NCI-H2227 treated with DMSO at 0.1 percent for 48 hours (cell line): Measurements from ENCODE around the gene ESPNL.
"Not testable (repeated sequence)": the region's sequence is repeated elsewhere in the genome, so short reads cannot be mapped to it uniquely, and the experiment has no call there.

Source experiments
- DNase-seq: peaks from one replicate; lab custom pipeline; 2025; lab: John Stamatoyannopoulos, UW

The ESPNL gene

DNA sequence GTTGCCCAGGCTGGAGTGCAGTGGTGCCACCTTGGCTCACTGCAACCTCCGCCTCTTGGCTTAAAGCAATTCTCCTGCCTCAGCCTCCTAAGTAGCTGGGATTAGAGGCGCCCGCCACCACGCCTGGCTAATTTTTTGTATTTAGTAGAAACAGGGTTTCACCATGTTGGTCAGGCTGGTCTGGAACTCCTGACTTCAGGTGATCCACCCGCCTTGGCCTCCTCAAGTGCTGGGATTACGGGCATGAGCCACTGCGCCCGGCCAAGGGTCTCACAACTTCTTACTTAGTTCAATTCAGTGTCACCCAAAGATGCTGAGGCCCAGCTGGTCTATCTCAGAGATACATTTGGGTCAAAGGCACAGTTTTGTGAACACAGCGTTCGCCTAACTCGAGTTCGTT lies 15.6 kb downstream of the ESPNL start:
- DNase-seq = not testable (repeated sequence)

DNA sequence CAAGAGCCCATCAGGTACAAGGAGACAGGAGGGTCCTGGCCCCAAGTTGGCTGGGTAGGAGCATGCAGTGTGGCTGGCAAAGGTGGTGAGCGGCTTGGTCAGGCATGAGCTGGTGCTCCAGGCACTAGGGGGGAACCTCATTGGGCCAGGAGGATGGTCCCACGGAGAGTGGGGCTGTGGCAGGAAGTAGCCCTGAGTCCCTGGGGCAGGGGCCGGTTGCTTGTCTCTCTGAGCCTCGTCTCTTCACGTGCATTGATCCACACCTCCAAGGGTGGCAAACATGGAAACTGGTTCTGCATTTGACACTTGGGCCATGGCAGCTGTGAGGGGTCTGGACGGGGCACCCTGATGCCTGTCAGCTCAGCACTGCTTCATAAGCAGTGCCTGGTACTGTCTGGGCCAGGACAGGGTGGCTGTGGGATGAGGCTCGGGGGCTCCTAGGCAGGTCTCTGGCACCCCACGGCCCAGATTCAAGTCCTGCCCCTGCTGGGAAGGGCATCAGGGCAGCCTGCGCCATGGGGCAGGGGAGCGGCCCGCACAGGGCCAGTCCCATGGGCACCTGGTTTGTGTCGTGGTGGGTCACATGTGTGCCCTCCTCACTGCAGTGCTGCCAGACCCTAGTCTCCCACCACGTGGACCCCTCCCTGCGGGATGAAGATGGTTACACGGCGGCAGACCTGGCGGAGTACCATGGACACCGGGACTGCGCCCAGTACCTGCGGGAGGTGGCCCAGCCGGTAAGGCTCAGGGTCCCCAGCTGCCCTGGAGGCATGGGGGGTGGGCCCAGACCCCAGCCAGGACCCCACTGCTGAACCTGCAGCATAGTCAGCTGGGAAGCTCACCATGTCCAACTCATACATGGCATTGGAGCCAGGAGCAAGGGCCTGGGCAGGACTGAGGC lies 16.4 kb downstream of the ESPNL start:
- no peak for DNase-seq

DNA sequence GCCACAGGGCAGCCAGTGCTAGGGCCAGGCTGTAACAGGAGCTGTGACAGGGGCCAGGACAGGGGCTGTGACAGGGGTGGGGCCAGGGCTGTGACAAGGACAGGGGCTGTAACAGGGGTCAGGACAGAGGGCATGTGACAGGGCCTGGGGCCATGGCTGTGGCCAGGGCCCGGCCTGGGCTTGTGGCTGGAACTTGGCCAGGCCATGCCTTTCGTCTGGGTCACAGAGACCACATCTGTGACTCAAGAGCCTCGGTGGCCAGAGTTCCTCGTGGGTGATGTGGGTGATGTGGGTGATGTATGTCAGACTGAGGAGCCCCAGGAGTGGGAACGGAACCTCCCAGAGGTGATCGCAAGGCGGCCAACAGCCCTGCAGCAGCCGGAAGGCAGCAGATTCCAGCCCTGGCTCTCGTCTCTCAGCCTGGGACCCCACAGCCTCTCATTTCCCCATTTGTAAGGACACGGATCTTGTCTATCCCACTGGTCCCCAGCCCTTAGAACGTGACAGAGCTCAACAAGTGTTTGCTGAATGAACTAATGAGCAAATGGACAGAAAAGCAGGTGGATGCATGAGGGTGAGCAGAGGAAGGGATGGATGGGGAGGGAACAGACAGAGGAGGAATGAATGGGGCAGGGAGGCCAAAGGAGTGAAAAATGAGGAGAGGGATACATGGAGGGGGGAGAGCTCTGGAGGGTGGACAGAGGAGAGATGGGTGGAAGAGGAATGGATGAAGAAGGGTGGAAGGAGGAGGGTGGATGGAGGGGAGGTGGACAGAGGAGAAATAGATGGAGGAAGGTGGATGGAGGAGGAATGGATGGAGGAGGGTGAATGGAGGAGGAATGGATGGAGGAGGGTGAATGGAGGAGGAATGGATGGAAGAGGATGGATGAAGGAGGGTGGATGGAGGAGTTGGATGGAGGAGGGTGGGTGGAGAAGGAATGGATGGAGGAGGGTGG lies 17.3 kb downstream of the ESPNL start:
- no peak for DNase-seq

DNA sequence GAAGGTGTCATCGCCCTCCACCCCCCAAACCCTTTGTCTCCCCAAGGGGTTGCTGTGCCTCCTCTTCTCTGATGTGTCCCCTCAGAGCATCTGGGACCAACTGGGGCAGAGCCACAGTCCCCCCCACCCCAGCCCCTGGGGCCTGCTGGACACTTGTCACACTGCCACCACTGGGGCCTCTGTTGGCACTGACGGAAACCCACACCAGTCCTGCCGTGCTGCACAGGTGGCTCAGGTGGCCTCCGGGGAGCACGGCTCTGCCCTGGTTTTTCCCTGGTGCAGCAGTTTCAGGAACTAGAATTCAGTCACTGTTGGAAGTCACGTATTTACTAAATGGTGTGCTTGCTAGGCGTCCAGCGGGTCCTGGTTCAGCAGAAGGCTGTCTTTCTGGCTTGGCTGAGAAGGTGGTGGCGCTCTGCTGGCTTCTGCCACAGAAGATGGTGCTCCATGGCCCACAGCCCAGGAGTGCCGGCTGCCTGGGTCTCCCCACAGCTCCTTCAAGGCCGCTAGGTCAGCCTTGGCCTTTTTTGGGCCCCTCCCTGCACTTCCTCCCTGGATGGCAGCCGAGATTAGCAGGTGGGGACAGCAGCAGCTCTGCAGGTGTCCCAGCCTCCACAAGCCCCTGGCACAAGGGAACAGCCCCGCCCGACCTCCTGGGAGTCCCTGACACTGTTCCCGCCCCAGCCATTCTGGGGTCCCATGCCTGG lies 19.8 kb downstream of the ESPNL start:
- DNase-seq = no peak

DNA sequence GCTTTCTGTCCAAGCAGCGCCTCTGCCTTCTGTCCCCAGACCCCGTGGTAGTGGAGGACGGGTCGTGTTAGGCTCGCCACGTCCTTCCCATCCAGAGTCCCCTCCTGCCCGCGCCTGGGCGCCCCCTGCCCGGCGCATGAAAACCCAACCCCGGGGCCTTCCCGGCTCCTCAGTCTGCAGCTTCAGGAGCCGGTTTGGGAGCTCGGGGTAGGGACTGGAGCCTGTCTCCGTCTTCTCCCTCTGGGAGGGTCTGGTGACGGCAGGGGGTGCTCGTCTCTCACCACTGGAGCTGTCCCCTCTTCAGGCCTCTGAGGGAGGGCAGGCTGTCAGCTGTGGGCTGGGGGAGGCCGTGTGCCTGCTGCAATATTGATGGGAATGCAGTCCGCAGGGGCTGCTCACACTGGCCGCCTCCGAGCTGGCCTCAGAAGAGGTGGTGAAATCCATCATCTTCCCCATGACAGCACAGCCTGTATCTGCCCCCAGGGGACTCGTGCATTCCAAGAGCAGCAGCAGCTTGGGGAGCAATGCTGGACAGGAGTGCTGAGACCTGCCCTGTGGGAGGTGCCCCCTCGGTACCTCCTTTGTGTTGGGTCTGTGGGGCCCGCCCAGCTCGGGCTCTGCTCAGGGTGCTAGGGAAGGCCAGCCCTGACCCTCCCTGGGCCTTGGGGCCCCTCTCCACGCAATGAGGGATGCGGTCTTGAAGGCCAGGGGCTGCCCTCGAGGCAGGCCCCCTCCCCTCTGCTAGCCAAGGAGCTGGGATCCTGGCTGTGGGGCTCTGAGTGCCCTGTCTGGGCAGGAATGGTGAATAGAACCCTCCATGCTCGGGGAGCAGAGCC lies 20.5 kb downstream of the ESPNL start:
- DNase-seq = no peak

DNA sequence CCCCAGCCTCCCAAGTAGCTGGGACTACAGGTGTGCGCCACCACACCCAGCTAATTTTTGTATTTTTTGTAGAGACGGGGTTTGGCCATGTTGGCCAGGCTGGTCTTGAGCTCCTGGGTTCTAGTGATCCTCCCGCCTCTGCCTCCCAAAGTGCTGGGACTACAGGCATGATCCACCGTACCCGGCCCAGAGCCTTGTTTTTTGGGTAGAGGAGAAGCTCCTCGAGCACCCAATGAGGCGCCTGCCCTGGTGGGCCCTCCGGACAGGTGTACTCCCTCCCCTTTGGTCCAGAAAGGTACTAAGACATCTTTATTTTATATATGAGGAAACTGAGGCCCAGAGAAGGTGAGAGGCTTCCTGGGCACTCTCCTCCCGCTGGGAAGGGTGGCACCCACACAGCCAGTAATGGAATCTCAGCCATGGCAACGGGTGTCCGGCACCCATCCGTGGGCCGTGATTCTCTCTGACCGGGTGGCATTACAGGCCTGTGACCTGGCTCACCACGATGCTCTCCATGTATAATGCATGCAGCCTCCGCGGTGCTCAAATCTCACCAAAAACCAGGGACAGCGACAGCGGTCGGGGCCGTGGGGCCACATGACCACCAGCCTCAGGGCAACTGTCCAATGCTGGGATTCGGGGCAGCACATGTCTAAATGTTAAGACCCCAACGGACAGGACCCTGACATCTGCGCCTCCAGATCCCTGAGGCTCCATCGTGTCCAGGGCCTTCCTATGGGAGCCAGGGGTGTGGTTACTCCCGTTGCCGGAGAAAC lies 21.6 kb downstream of the ESPNL start:
- no peak for DNase-seq

DNA sequence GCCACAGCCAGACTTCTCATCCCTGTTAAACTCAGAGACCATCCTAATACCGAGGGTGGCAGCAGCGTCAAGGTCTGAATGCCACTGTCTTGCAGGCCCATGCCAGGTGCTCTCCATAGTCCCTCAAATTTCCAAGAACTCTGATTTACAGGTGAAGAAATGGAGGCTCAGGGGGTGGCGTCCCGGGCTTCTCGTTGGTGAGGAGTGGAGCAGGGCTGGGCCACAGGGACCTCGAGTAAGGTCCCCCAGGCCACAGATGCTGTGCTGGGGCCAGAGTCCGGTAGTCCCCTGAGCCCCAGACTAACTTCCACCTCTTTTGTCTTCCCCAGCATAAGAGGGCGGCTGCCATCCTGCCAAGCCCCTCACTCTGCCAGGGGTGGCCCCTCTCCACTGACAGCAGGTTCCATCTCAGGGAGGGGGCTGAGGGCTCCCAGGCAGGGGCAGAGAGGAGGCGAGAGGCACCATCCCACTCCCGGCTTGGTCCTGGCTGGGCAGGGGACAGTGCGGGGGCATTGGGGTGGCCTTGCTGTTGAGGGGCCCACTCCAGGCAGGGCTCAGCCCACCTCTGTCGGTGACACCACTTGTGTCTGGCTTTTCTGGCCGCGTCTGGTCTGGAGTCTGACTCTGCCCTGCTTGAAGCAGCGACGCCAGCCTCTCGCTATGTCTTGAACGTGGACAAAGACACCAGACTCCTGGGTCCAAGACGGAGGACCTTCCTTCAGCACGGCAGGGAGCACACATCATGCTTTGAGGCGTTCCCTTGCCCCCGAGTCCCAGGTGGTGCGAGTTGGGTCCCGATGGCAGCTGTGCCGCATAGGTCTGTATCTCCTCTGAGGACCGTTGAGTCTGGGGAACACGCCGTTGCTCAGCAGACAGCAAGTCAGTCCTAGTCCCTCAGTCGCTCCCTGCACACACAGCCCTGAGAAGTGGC lies 22.4 kb downstream of the ESPNL start:
- DNase-seq = no peak

DNA sequence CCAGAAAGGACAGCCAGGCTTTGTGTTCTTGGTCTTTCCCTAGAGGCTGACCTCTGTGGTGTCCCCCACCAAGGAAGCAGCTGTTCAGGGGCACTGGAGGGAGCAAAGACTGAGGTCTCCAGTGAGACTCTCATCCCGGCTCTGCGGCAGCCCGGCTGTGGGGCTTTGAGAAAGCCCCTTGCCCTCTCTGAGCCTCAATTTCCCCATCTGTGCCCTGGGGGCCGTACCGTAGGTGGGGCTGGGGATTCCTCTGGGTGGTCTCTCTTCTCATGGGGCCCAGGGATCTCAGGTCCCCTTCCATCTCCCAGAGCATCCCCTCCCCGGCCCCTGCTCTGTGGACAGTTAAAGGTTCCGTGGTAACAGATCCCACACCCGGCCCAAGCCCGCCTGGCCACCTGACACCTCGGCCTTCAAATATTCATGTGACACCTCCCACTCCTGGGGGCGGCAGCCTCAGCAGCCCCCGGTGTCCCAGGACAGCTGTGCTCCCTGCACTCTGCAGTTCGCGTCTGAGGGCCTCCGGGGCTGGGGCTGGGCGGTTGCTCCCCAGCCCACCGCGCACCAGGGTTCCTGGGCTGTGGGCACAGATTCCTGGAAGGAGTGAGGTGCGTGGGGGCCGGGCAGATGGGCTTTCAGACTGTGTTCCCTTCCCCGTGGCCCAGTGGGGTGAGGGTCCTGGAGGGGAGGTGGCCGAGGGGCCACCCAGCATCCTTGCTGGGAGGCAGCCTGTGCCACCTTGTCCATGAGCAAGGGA lies 23.3 kb downstream of the ESPNL start:
- no peak for DNase-seq

DNA sequence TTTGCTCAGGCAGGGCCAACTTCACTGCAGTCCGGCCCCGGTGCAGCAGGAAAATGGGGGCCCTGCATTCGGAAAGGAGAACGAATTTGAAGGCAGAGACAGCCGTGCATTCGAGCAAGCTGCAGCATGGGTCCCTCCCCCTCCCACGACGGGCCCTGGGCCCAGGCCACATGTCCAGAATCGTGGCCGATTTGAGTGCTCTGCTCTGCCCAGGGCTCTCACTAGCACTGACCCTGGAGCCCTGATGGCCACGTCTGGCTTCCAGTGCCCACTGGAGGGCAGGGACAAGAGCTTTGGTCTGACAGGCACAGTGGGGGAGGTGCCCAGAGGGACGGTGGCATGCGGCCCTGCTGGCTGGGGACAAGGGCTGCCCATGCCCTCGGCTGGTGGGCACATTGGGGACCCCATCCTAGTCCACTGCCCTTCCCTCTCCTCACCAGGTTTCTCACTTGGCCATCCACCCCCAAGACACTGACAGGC lies 23.9 kb downstream of the ESPNL start:
- no peak for DNase-seq

DNA sequence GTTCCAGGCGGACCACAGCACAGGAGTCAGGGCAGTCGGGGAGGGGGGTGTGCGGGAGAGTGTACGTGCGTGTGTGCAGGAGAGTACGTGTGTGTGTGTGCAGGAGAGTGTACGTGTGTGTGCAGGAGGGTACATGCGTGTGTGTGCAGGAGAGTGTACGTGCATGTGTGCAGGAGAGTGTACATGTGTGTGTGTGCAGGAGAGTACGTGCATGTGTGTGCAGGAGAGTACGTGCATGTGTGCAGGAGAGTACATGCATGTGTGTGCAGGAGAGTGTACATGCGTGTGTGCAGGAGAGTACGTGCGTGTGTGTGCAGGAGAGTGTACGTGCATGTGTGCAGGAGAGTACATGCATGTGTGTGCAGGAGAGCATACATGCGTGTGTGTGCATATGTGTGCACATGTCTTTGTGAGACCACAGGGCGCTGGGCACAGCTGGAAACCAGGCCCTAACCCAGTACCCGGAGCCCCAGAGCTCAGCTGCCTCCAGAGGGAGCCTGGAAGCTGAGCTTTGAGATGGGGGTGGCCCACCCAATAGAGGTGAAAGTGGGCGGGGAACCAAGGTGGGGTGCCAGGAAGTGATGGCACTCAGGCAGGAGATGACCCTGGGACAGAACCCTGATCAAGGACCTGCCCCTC lies 24.5 kb downstream of the ESPNL start:
- DNase-seq = no peak

DNA sequence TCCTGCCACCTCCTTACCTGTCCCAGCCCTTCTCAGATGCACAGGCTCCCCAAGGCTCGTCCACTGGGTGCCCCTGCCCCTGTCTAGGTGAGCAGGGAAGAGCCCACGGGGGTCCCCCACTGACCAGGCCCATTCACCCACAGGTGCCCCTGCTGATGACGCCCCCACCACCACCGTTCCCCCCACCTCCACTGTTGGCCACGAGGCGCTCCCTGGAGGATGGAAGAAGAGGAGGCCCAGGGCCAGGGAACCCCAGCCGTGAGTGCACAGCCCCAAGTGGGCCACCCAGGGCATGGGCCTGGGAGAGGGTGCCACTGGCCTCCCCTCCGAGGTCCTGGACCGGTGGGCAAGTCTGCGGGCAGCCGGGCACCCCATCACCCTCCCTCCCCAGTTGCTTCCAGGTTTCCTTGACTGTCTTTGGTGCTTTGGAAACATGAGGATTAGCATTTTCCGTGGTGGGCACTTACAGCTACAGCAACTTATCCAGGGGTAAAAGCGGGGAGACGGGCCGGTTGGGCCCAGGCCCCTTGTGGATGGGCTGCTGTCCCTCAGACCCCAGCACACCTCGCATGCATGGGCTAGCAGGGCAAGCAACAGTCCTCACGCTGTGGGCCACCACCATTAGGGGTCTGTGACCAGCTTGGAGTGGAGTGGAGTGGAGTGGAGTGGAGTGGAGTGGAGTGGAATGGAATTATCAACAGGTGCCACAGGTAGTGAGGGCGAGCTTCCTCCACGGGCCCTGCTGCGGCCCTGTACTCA lies 25.2 kb downstream of the ESPNL start:
- DNase-seq = no peak

DNA sequence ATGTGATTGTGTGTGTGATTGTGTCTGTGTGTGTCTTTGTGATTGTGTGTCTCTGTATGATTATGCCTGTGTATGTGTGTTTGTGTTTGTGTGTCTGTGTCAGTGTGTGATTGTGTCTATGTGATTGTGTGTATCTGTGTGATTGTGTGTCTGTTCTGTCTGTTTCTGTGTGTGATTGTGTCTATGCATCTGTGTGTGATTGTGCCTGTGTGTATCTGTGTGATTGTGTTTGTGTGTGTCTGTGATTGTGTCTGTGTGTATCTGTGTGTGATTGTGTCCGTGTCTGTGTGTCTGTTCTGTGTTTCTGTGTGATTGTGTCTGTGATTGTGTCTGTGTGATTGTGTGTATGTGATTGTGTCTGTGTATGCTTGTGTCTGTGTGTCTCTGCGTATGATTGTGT lies 26.2 kb downstream of the ESPNL start:
- DNase-seq = no peak

DNA sequence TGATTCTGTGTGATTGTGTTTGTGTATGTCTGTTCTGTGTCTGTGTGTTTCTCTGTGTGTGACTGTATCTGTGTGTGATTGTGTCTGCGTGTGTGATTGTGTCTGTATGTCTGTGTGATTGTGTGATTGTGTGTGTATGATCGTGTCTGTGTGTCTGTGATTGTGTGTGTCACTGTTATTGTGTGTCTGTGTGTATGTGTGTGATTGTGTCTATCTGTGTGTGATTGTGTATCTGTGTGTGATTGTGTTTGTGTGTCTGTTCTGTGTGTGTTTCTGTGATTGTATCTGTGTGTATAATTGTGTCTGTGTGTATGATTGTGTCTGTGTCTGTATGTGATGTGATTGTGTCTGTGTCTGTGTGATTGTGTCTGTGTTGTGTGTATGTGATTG lies 26.6 kb downstream of the ESPNL start:
- no peak for DNase-seq

DNA sequence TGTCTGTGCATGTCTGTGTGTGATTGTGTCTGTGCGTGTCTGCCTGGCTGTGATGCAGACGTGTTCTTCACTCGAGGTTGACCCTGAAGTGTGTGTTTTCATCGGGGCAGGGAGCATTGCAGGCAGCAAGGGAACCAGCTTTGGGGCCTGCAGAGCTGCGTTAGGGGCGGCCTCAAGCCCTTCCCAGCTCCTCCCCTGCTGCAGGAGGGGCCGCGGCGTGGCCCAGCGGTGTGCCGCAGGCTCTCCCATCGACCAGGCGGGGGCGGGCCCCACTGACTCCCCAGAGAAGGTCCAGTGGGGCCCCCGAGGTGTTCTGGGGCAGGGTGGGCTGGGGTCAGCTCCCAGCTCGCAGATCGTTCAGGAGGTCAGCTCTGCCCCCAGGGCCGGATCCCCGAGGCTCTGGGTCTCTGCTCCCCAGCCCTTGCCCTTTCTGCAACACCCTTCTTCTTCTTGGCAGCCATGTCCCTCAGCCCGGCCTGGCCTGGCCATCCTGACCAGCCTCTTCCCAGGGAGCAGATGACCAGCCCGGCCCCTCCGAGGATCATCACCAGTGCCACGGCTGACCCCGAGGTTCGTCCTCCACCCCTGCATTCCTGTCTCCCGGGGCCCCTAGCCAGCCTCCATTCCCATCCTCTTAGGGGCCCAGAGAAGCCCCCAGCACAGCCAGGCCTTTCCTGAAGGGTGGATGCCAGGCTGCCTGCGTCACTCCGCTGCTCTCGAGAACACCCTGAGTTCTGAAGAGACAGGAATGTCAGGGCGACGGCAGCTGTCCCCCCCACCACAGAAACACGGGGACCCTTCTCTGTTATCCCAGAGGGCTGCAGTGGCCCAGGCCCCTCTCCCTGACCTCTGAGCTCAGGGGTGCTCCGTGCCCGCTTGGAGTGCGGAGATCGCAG lies 27.3 kb downstream of the ESPNL start:
- DNase-seq = no peak

DNA sequence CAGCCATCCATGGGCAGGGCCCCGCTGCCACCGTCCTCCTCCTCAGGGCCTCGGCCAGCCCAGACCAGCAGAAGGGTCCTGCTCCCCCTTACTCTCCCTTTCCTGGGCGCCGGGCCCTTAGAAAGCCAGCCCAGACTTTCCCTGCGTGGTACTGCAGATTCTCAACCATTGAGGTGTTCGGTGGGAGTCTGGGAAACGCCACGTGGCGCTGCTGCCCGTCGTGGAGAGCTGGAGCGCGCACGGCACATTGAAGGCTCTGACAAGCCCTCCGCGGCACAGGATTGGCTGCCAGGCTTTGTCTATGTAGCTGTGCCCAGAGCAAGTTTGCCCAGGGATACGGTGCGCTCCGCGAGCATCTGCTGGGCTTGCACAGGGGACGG lies 27.9 kb downstream of the ESPNL start:
- no peak for DNase-seq

DNA sequence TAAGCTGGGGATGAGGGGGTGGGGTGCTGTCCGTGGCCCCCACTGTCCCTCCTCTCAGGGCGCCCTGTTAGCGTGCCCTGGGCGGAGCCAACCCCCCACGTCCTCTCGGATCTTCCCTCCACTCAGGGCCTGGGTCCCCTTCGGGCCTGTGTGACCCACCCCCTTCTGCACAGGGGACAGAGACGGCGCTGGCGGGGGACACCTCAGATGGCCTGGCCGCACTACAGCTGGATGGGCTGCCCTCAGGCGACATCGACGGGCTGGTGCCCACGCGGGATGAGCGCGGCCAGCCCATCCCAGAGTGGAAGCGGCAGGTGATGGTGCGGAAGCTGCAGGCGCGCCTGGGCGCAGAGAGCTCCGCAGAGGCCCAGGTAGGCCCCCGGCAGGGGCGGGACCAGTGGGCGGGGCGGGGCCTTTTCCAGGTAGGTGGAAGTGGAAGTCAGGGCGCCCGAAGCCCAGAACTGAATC lies 28.4 kb downstream of the ESPNL start:
- DNase-seq = no peak
